Adrenal gland (tissue), 19 donors: ENCODE data around the gene UBE4B. TPM values are rescaled to one million over a fixed set of nuclear protein-coding genes. Genes with fewer than 3 reads are reported as not detected.
A peak's percentile ranks its signal among the peaks of the same experiment; 100 is the strongest.

Experiments used
- DNase-seq, 7 donors: peaks; one replicate each; pipeline ENCODE4 v3.0.0-alpha.2; 2019 to 2020
- H3K27ac ChIP-seq, 5 donors: fragments of 200-600 bp; sonication (generic) in 4 of 5; 1 replicate in 3 of 5; 2 replicates in 2 of 5; pipeline versions ENCODE4 v1.5.1 to v1.8.0; 2016 to 2020; ENCODE audit warnings: mild to moderate bottlenecking in 1 of 5
- H3K27me3 ChIP-seq: fragments of 200-600 bp; 2 replicates; pipeline ENCODE4 v1.8.0; 2021
- H3K36me3 ChIP-seq, 2 donors: fragments of 200-600 bp; replicated peaks in 1 of 2; 1 replicate in 1 of 2; 2 replicates in 1 of 2; pipeline versions ENCODE4 v1.5.1 to v1.8.0; 2018 to 2022
- H3K4me1 ChIP-seq, 2 donors: fragments of 200-600 bp; replicated peaks in 1 of 2; 1 replicate in 1 of 2; 2 replicates in 1 of 2; pipeline versions ENCODE4 v1.5.1 to v1.8.0; 2018 to 2021
- H3K4me3 ChIP-seq, 4 donors: fragments of 200-600 bp; sonication (generic) in 3 of 4; one replicate each; pipeline ENCODE4 v1.5.1; 2016 to 2018
- H3K9me3 ChIP-seq, 3 donors: fragments of 200-600 bp; sonication (generic) in 1 of 3; replicated peaks in 1 of 3; 1 replicate in 2 of 3; 2 replicates in 1 of 3; pipeline versions ENCODE4 v1.5.1 to v1.8.0; 2016 to 2021
- POLR2A ChIP-seq, 2 donors: fragments of 450-650 bp; IDR thresholded peaks; one replicate each; pipeline ENCODE4 v1.6.1; 2017; ENCODE audit warnings: antibody characterized with exemption in 2 of 2, mild to moderate bottlenecking in 2 of 2, moderate library complexity in 1 of 2
- WGBS, 4 donors: extraction: QIAGEN DNeasy Blood & Tissue Kit in 2 of 4; methylation state at CpG; one replicate each; pipeline versions ENCODE4 v1.1.5 to v1.1.7; 2013 to 2017; 5-methylcytosine and 5-hydroxymethylcytosine counted together
- intact Hi-C, 2 donors: fragments of 100-400 bp; cut with DNase I; formaldehyde crosslinking; loops; one replicate each; pipeline versions ENCODE4 v1.14.1 to v1.15.0; 2022 to 2023
- long read RNA-seq, 10 donors: library from polyadenylated mRNA in 3 of 10; unstranded in 2 of 10; stranded (forward) in 1 of 10; transcript quantifications; one replicate each; pipeline ENCODE4 v2.0.0 and lab custom pipeline, GENCODE V29; 2021 to 2026
- polyA plus RNA-seq, 3 donors: library from polyadenylated mRNA; stranded (reverse); fragments of 200-250 nt in 2 of 3; fragments of 350-450 nt in 1 of 3; fragmentation: Illumina TruSeq in 1 of 3; extraction: RNeasy Lipid Tissue Mini Kit (QIAGEN cat#74804) in 1 of 3; gene quantifications; one replicate each; pipeline ENCODE4 v1.2.3, GENCODE V29; 2013 to 2014
- total RNA-seq, 9 donors: library from RNA; depleted of rRNA in 4 of 9; stranded (reverse); fragments of >200 nt in 4 of 9; fragments of 120-200 nt in 1 of 9; fragmentation: NEBNext Ultra II Directional in 1 of 9; extraction: Animal tissue kit (Norgen Biotek cat#: 25700) in 1 of 9; gene quantifications; one replicate each; pipeline versions ENCODE4 v1.1.0 to v1.2.4, GENCODE V29; 2013 to 2023
- TF ChIP-seq, protein P1 (sequence below), 6 experiments: fragments of 450-650 bp in 4 of 6; fragments of 200-600 bp in 2 of 6; sonication (generic) in 1 of 6; IDR thresholded peaks; 1 replicate in 5 of 6; 2 replicates in 1 of 6; pipeline versions ENCODE4 v1.5.1 to v1.8.0; 2016 to 2021; ENCODE audit warnings: antibody characterized with exemption in 6 of 6, mild to moderate bottlenecking in 2 of 6, moderate library complexity in 1 of 6
- donor health status: healthy with polysubstance abuse.
- donor health status: Bipolar disorder and iron deficiency.
- donor health status: DM: yes; HTN: yes; CAD: no.
- donor health status: DM: no; HTN: no; CAD: no.
- donor health status: DM: no; HTN: no; CAD: no.
- donor health status: DM: yes; HTN: yes; CAD: no.

The UBE4B gene
- 10 to 100 TPM; 34.5 to 87.1 (median 61.7) TPM for total RNA-seq
- 10 to 100 TPM; 18.7 to 33.6 (median 19.0) TPM for polyA plus RNA-seq
- long read RNA-seq, donor 1, full-length matches to known transcripts: 3 of 10 reads
- long read RNA-seq, donor 1, partial matches to known transcripts: 7 of 10 reads
- long read RNA-seq, donor 1, other reads (novel, unspliced or antisense): 0 of 10 reads
- long read RNA-seq, donor 2, full-length matches to known transcripts: 2 of 9 reads
- long read RNA-seq, donor 2, partial matches to known transcripts: 7 of 9 reads
- long read RNA-seq, donor 2, other reads (novel, unspliced or antisense): 0 of 9 reads
- long read RNA-seq, donor 3, full-length matches to known transcripts: 2 of 2 reads
- long read RNA-seq, donor 3, partial matches to known transcripts: 0 of 2 reads
- long read RNA-seq, donor 3, other reads (novel, unspliced or antisense): 0 of 2 reads
- long read RNA-seq, donor 4, partial matches to known transcripts: 4 of 7 reads
- long read RNA-seq, donor 4, other reads (novel, unspliced or antisense): 3 of 7 reads
- long read RNA-seq, donor 5, full-length matches to known transcripts: 6 of 22 reads
- long read RNA-seq, donor 5, partial matches to known transcripts: 7 of 22 reads
- long read RNA-seq, donor 5, other reads (novel, unspliced or antisense): 9 of 22 reads
- long read RNA-seq, donor 6, partial matches to known transcripts: 2 of 7 reads
- long read RNA-seq, donor 6, other reads (novel, unspliced or antisense): 3 of 7 reads
- long read RNA-seq, donor 7, partial matches to known transcripts: 8 of 10 reads
- long read RNA-seq, donor 7, other reads (novel, unspliced or antisense): 0 of 10 reads
- long read RNA-seq, donor 8, full-length matches to known transcripts: 1 of 31 reads
- long read RNA-seq, donor 8, partial matches to known transcripts: 30 of 31 reads
- long read RNA-seq, donor 8, other reads (novel, unspliced or antisense): 0 of 31 reads
- long read RNA-seq, donor 9, full-length matches to known transcripts: 2 of 9 reads
- long read RNA-seq, donor 9, partial matches to known transcripts: 7 of 9 reads
- long read RNA-seq, donor 9, other reads (novel, unspliced or antisense): 0 of 9 reads
- long read RNA-seq, donor 10, partial matches to known transcripts: 16 of 16 reads
- long read RNA-seq, donor 10, other reads (novel, unspliced or antisense): 0 of 16 reads

DNA sequence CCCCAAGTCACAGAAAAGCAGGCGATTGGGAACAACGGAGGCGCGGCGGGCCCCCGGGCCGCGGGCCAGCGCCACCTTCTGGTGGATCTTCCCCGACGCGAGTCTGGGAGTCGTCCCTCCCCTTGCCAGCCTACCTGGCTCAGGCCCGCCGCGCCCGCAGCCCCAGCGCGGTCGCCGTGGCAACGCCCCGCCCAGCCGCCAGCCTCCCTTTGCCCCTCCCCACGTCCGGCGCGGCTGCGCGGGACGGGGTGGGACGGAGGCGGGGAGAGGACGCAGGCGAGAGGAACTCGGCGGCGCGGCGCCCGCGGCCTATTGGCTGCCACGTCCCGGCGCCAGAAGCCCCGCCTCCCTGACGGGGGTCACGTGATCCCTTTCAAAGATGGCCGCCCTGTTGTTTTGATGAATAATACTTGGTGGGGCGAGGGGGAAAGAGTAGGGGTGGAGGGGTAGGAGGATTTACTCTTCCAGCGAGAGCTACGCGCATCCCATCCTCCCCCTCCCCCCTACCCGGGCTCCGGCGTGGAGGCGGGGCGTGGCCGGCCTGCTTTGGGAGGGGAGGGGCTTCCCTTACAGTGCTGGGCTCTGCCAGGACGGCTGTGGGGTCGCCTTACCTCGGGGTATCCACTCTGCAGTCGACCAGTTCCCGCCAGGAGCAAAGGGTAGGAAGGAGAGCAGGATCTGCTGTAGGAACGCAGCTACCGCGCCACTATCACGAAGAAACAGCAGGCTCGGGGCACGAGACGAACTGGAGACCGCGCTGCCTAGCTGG, at the start of gene UBE4B:
Gene UBE4B, plus strand, starts transcription at position 369 of the 769 bp plus-strand sequence. CDS start 713 bp downstream, outside the sequence.
- Histone ChIP-seq H3K9me3 (no peaks in the 10 kb centered on the region), H3K4me1 (peaks cover 9 to 29% of the 10 kb centered on the region in 2 donors), H3K27me3 (no peaks in the 10 kb centered on the region), H3K27ac (peak within 1 kb of the TSS; percentile 87 to 97 (median 91)), H3K36me3 (peaks cover 0 to 12% of the 10 kb centered on the region in 2 donors), H3K4me3 (peak within 1 kb of the TSS; percentile 92 to 98 (median 93))
- TF ChIP-seq, protein P1, sequence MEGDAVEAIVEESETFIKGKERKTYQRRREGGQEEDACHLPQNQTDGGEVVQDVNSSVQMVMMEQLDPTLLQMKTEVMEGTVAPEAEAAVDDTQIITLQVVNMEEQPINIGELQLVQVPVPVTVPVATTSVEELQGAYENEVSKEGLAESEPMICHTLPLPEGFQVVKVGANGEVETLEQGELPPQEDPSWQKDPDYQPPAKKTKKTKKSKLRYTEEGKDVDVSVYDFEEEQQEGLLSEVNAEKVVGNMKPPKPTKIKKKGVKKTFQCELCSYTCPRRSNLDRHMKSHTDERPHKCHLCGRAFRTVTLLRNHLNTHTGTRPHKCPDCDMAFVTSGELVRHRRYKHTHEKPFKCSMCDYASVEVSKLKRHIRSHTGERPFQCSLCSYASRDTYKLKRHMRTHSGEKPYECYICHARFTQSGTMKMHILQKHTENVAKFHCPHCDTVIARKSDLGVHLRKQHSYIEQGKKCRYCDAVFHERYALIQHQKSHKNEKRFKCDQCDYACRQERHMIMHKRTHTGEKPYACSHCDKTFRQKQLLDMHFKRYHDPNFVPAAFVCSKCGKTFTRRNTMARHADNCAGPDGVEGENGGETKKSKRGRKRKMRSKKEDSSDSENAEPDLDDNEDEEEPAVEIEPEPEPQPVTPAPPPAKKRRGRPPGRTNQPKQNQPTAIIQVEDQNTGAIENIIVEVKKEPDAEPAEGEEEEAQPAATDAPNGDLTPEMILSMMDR (IDR thresholded peaks at IDR 0.05): peak; percentile 44 to 94 (median 81)
- no peak for TF ChIP-seq POLR2A (IDR thresholded peaks at IDR 0.05)
- peak; percentile 97 to 99 (median 98) for DNase-seq
- WGBS, 4 donors: 0 to 1% (median 0%) methylated on average over 34 to 73 of the region's 73 CpGs
- intact Hi-C loops: loop anchor here in 1 of 2 donors (5.0 kb wide), 1 partner anchor 80 kb away; no protein-coding TSS in a partner anchor

DNA sequence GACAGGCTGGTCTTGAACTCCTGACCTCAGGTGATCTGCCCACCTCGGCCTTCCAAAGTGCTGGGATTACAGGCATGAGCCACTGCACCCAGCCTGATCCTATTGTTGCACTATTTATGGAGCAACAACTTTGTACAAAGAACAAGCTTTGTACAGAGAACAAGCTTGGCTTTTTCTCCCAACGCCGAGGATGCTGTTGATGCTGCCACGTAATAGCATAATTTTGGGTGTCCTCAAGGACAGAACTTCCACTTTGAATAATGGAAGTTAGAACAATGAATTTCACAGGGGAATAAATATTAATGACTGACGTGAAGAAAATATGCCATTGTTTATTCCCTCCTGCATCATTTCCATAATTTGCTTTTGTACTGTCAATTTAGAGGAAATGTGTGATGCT, 48.5 kb upstream of the UBE4B start:
- 79 to 91% (median 90%) methylated on average over 5 of the region's 5 CpGs for WGBS, 4 donors
- H3K4me1 ChIP-seq: no peaks in the 10 kb centered on the region
- DNase-seq: no peak
- H3K4me3 ChIP-seq: no peak overlapping the region
- H3K27me3 ChIP-seq: no peaks in the 10 kb centered on the region
- H3K27ac ChIP-seq: no peak overlapping the region
- no peak for TF ChIP-seq POLR2A (IDR thresholded peaks at IDR 0.05)
- TF ChIP-seq, protein P1 (IDR thresholded peaks at IDR 0.05): no peak
- peaks cover 0 to 24% of the 10 kb centered on the region in 2 donors for H3K36me3 ChIP-seq
- H3K9me3 ChIP-seq: no peaks in the 10 kb centered on the region
- intact Hi-C loops: no loop called here

DNA sequence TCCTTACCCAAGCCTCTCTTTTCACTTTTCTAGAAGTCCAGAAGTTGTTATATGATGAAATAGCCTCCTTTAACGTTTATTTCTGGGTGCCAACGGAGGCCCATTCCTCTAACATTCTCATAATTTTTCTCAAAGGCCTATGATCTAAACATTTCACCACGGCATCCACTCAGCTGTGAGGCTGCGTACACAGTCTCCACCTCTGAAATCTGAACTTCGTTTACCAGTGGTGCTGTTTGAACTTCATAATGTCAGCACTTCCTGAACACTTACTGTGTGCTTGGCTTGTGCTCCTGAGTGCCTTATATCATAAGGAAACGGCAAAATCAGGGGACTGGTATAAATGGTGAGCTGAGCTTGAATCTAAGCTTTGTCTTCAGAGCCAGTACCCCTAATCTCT, 47.8 kb upstream of the UBE4B start:
- intact Hi-C loops: no loop called here
- no peak for DNase-seq
- H3K36me3 ChIP-seq: peaks cover 0 to 24% of the 10 kb centered on the region in 2 donors
- H3K27ac ChIP-seq: no peak overlapping the region
- no peaks in the 10 kb centered on the region for H3K9me3 ChIP-seq
- H3K4me3 ChIP-seq: no peak overlapping the region
- 60 to 72% (median 65%) methylated on average over 6 of the region's 6 CpGs for WGBS, 4 donors
- TF ChIP-seq, protein P1 (IDR thresholded peaks at IDR 0.05): no peak
- no peak for TF ChIP-seq POLR2A (IDR thresholded peaks at IDR 0.05)
- H3K27me3 ChIP-seq: no peaks in the 10 kb centered on the region
- peaks cover 0 to under 1% of the 10 kb centered on the region in 2 donors for H3K4me1 ChIP-seq
